HepG2 (cell line): Measurements from ENCODE around the gene VTN. TPM values are rescaled to one million over a fixed set of nuclear protein-coding genes. Genes with fewer than 3 reads are reported as not detected.

Experiments used
- ATF1 ChIP-seq: IDR thresholded peaks from 2 replicates; pipeline ENCODE4 v1.6.1; 2016; ENCODE audit warnings: mild to moderate bottlenecking, control low read depth
- KLF12 ChIP-seq: sonication (generic); formaldehyde crosslinking; IDR thresholded peaks from 2 replicates; pipeline ENCODE4 v1.4.0; 2020; ENCODE audit warnings: missing genetic modification reagents, borderline replicate concordance
- U2AF1 ChIP-seq: fragments of 200-400 bp; formaldehyde crosslinking; optimal IDR thresholded peaks from 2 replicates; pipeline ENCODE3; 2017; ENCODE audit warnings: mild to moderate bottlenecking, low read depth, low read length
- ZNF574 ChIP-seq: sonication (generic); formaldehyde crosslinking; IDR thresholded peaks from 2 replicates; pipeline ENCODE4 v1.4.0; 2020; ENCODE audit warnings: missing genetic modification reagents
- ZNF646 ChIP-seq: sonication (generic); formaldehyde crosslinking; IDR thresholded peaks from 2 replicates; pipeline ENCODE4 v1.9.0; 2021; ENCODE audit warnings: mild to moderate bottlenecking, missing genetic modification reagents
- ZNF687 ChIP-seq: sonication (generic); formaldehyde crosslinking; IDR thresholded peaks from 2 replicates; pipeline ENCODE4 v1.5.1; 2020; ENCODE audit warnings: mild to moderate bottlenecking, missing genetic modification reagents, moderate library complexity
- ZNF747 ChIP-seq: sonication (generic); formaldehyde crosslinking; IDR thresholded peaks from 2 replicates; pipeline ENCODE4 v1.8.1; 2023; ENCODE audit warnings: missing genetic modification reagents, mild to moderate bottlenecking, borderline replicate concordance
- polyA plus RNA-seq, 8 experiments: library from polyadenylated mRNA; depleted of rRNA in 3 of 8; stranded (reverse) in 7 of 8; unstranded in 1 of 8; fragments of >200 nt; fragmentation: Illumina TruSeq in 4 of 8; extraction: Trizol in 4 of 8; gene quantifications; 2 replicates each; pipeline versions ENCODE4 v1.2.1 to v1.2.3, GENCODE V29; 2011 to 2016; ENCODE audit warnings: low read depth in 4 of 8, missing spikeins in 1 of 8, mixed read lengths in 1 of 8; ENCODE audit not compliant: insufficient read depth in 1 of 8
- total RNA-seq, 5 experiments: library from RNA; depleted of rRNA; stranded (reverse); fragments of >200 nt; fragmentation: Illumina TruSeq; extraction: Trizol; gene quantifications; 2 replicates each; pipeline ENCODE4 v1.2.3, GENCODE V29; 2016; ENCODE audit warnings: low read depth in 1 of 5
- TF ChIP-seq, protein P1 (sequence below): sonication (generic); formaldehyde crosslinking; IDR thresholded peaks from 2 replicates; pipeline ENCODE4 v1.4.0; 2020; ENCODE audit warnings: missing genetic modification reagents, low read depth, mild to moderate bottlenecking, borderline replicate concordance
- TF ChIP-seq, protein P2 (sequence below): sonication (generic); formaldehyde crosslinking; conservative IDR thresholded peaks from 2 replicates; pipeline ENCODE4 v1.8.0; 2022; ENCODE audit warnings: mild to moderate bottlenecking, moderate library complexity, missing genetic modification reagents

VTN gene
- total and polyA plus RNA-seq, 2 of the 13 experiments (the other 11 are each of a cell fraction or from before 2014, with no cell fraction given), result 108 to 131 TPM

- TF ChIP-seq ZNF646 (CRISPR knock-in tag) (no peak), ZNF574 (CRISPR knock-in tag) (no peak), ZNF747 (CRISPR knock-in tag) (peak; percentile 52; the same call in 1 of the 2 replicates), ZNF687 (CRISPR knock-in tag) (peak; percentile 53), U2AF1 (no peak), ATF1 (CRISPR knock-in tag) (no peak), KLF12 (CRISPR knock-in tag) (peak; percentile 65; the same call in 1 of the 2 replicates)
- TF ChIP-seq, protein P1, sequence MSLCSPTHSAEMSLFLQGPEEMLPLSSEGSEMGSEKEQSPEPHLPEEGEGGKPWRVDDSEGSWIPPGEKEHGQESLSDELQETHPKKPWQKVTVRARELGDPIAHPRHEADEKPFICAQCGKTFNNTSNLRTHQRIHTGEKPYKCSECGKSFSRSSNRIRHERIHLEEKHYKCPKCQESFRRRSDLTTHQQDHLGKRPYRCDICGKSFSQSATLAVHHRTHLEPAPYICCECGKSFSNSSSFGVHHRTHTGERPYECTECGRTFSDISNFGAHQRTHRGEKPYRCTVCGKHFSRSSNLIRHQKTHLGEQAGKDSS, result no peak
- TF ChIP-seq, protein P2, sequence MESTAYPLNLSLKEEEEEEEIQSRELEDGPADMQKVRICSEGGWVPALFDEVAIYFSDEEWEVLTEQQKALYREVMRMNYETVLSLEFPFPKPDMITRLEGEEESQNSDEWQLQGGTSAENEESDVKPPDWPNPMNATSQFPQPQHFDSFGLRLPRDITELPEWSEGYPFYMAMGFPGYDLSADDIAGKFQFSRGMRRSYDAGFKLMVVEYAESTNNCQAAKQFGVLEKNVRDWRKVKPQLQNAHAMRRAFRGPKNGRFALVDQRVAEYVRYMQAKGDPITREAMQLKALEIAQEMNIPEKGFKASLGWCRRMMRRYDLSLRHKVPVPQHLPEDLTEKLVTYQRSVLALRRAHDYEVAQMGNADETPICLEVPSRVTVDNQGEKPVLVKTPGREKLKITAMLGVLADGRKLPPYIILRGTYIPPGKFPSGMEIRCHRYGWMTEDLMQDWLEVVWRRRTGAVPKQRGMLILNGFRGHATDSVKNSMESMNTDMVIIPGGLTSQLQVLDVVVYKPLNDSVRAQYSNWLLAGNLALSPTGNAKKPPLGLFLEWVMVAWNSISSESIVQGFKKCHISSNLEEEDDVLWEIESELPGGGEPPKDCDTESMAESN (CRISPR knock-in tag), result no peak
Measured at GRCh38 chr17:28371245-28372202, 1.4 kb upstream of the VTN start, which contains the start of gene SARM1 (continued).
